GM23338 (cell line): ENCODE measurements around the gene FMN1. TPM values are rescaled to one million over a fixed set of nuclear protein-coding genes. Genes with fewer than 3 reads are reported as not detected.

Experiments
- ATAC-seq: fragments of 200-7000 bp; cut with Tn5 transposase; 3 replicates; pipeline ENCODE4 v1.9.1; 2020
- DNase-seq: peaks from one replicate; pipeline ENCODE4 v3.0.0-alpha.2; 2015; ENCODE audit warnings: low spot score
- H2AFZ ChIP-seq: fragments of 200-600 bp; sonication (generic); 2 replicates; pipeline ENCODE4 v1.8.0; 2016; ENCODE audit warnings: antibody characterized with exemption, mild to moderate bottlenecking, moderate library complexity
- H3F3A ChIP-seq: fragments of 200-600 bp; sonication (generic); replicated peaks from 2 replicates; pipeline ENCODE4 v1.8.0; 2017; ENCODE audit warnings: antibody characterized with exemption, mixed run types, low read depth
- H3K27ac ChIP-seq: fragments of 200-600 bp; sonication (generic); 2 replicates; pipeline ENCODE4 v1.6.1; 2016; ENCODE audit warnings: low read depth
- H3K27me3 ChIP-seq: fragments of 200-600 bp; sonication (generic); 2 replicates; pipeline ENCODE4 v1.8.0; 2016; ENCODE audit warnings: mild to moderate bottlenecking, mixed run types, moderate library complexity; ENCODE audit not compliant: insufficient read depth
- H3K36me3 ChIP-seq: fragments of 200-600 bp; sonication (generic); 2 replicates; pipeline ENCODE4 v1.8.0; 2016; ENCODE audit warnings: mild to moderate bottlenecking; ENCODE audit not compliant: insufficient read depth
- H3K4me1 ChIP-seq: fragments of 200-600 bp; sonication (generic); 2 replicates; pipeline ENCODE4 v1.8.0; 2016; ENCODE audit warnings: mild to moderate bottlenecking, moderate library complexity; ENCODE audit not compliant: insufficient read depth
- H3K4me2 ChIP-seq: fragments of 200-600 bp; sonication (generic); 2 replicates; pipeline ENCODE4 v1.7.1; 2017; ENCODE audit warnings: mixed run types
- H3K4me3 ChIP-seq: fragments of 200-600 bp; sonication (generic); 2 replicates; pipeline ENCODE4 v1.6.1; 2016; ENCODE audit warnings: mixed run types
- H3K79me2 ChIP-seq: fragments of 200-600 bp; sonication (generic); replicated peaks from 2 replicates; pipeline ENCODE4 v1.8.0; 2017; ENCODE audit warnings: mild to moderate bottlenecking; ENCODE audit not compliant: insufficient read depth
- H3K9me2 ChIP-seq: fragments of 200-600 bp; sonication (generic); 2 replicates; pipeline ENCODE4 v1.8.0; 2017; ENCODE audit not compliant: insufficient read depth
- H4K20me1 ChIP-seq: fragments of 200-600 bp; sonication (generic); replicated peaks from 2 replicates; pipeline ENCODE4 v1.8.0; 2017; ENCODE audit warnings: mild to moderate bottlenecking; ENCODE audit not compliant: insufficient read depth
- H3K27ac Mint-ChIP-seq: 2 replicates; pipeline ENCODE4 v1.8.0; 2020; ENCODE audit warnings: inconsistent platforms, mild to moderate bottlenecking, moderate library complexity, mixed read lengths
- H3K27me3 Mint-ChIP-seq: 3 replicates; pipeline ENCODE4 v1.8.0; 2022; ENCODE audit warnings: low read depth, mild to moderate bottlenecking, moderate library complexity, mixed read lengths, inconsistent platforms; ENCODE audit not compliant: insufficient read depth, poor library complexity
- H3K36me3 Mint-ChIP-seq: 3 replicates; pipeline ENCODE4 v1.8.0; 2021; ENCODE audit warnings: low read depth, mild to moderate bottlenecking, inconsistent platforms, moderate library complexity, mixed read lengths
- H3K4me1 Mint-ChIP-seq: 3 replicates; pipeline ENCODE4 v1.8.0; 2020; ENCODE audit warnings: mild to moderate bottlenecking, inconsistent platforms, mixed read lengths
- H3K4me3 Mint-ChIP-seq: 3 replicates; pipeline ENCODE4 v1.8.0; 2021; ENCODE audit warnings: moderate library complexity, mild to moderate bottlenecking, inconsistent platforms, mixed read lengths
- H3K9me3 Mint-ChIP-seq: 3 replicates; pipeline ENCODE4 v1.8.0; 2020; ENCODE audit warnings: moderate library complexity, mild to moderate bottlenecking, inconsistent platforms, mixed read lengths
- CREB1 ChIP-seq: fragments of 250-450 bp; sonication (Bioruptor Pico); IDR thresholded peaks from 2 replicates; pipeline ENCODE4 v1.5.0; 2020; ENCODE audit warnings: low read depth, mild to moderate bottlenecking, moderate library complexity
- EZH2 ChIP-seq: fragments of 200-600 bp; sonication (generic); IDR thresholded peaks from one replicate; pipeline ENCODE4 v1.8.0; 2017; ENCODE audit warnings: antibody characterized with exemption, mild to moderate bottlenecking, low read depth; ENCODE audit not compliant: unreplicated experiment
- EZH2phosphoT487 ChIP-seq: fragments of 200-600 bp; sonication (generic); IDR thresholded peaks from one replicate; pipeline ENCODE4 v1.8.1; 2018; ENCODE audit warnings: antibody characterized with exemption; ENCODE audit not compliant: unreplicated experiment
- NANOG ChIP-seq: IDR thresholded peaks from 2 replicates; pipeline ENCODE4 v1.6.1; 2016; ENCODE audit warnings: antibody characterized with exemption, borderline replicate concordance
- ZNF331 ChIP-seq: fragments of 250-450 bp; sonication (Bioruptor Pico); IDR thresholded peaks from 2 replicates; pipeline ENCODE4 v1.5.0; 2020; ENCODE audit warnings: low read depth, mild to moderate bottlenecking, moderate library complexity
- ZNF462 ChIP-seq: fragments of 250-450 bp; sonication (Bioruptor Pico); IDR thresholded peaks from 2 replicates; pipeline ENCODE4 v1.5.0; 2020; ENCODE audit warnings: mild to moderate bottlenecking, moderate library complexity
- polyA plus RNA-seq: library from polyadenylated mRNA; unstranded; fragments of >200 nt; fragmentation: Nextera tagmentation; extraction: Ambion mirVana; gene quantifications from 2 replicates; pipeline ENCODE4 v1.2.1, GENCODE V29; 2016
- total RNA-seq: library from RNA; depleted of rRNA; stranded (reverse); fragments of >200 nt; shearing (Covaris generic); gene quantifications from 2 replicates; pipeline ENCODE4 v1.2.3, GENCODE V29; 2014
- TF ChIP-seq, protein P1 (sequence below), 2 experiments: fragments of 200-600 bp in 1 of 2; sonication (generic) in 1 of 2; conservative IDR thresholded peaks; 2 replicates each; pipeline versions ENCODE4 v1.5.1 to v1.6.1; 2016 to 2017; ENCODE audit warnings: antibody characterized with exemption in 2 of 2, low read depth in 2 of 2, mild to moderate bottlenecking in 2 of 2, moderate library complexity in 1 of 2

Gene FMN1
- total and polyA plus RNA-seq, 2 experiments from 2014 or later, result 1.2 to 1.6 TPM

GRCh38 chr15:32803631-32804030 is 390.9 kb downstream of the FMN1 start (continued):
- TF ChIP-seq EZH2 (no peak), NANOG (no peak)

GRCh38 chr15:32802286-32802936 is 392.1 kb downstream of the FMN1 start:
- Histone ChIP-seq H3K4me2 (no peak overlapping the region), H3K4me1 (no peaks in the 10 kb centered on the region), H3K79me2 (no peaks in the 10 kb centered on the region), H3F3A (no peaks in the 10 kb centered on the region), H4K20me1 (no peaks in the 10 kb centered on the region), H2AFZ (no peak overlapping the region), H3K9me2 (no peaks in the 10 kb centered on the region), H3K27me3 (no peaks in the 10 kb centered on the region), H3K4me3 (no peak overlapping the region), H3K27ac (no peak overlapping the region), H3K36me3 (no peaks in the 10 kb centered on the region)
- Mint-ChIP-seq H3K27ac (no peak overlapping the region), H3K27me3 (no peaks in the 10 kb centered on the region), H3K9me3 (no peaks in the 10 kb centered on the region), H3K4me1 (no peaks in the 10 kb centered on the region), H3K4me3 (no peak overlapping the region), H3K36me3 (no peaks in the 10 kb centered on the region)
- TF ChIP-seq, protein P1, sequence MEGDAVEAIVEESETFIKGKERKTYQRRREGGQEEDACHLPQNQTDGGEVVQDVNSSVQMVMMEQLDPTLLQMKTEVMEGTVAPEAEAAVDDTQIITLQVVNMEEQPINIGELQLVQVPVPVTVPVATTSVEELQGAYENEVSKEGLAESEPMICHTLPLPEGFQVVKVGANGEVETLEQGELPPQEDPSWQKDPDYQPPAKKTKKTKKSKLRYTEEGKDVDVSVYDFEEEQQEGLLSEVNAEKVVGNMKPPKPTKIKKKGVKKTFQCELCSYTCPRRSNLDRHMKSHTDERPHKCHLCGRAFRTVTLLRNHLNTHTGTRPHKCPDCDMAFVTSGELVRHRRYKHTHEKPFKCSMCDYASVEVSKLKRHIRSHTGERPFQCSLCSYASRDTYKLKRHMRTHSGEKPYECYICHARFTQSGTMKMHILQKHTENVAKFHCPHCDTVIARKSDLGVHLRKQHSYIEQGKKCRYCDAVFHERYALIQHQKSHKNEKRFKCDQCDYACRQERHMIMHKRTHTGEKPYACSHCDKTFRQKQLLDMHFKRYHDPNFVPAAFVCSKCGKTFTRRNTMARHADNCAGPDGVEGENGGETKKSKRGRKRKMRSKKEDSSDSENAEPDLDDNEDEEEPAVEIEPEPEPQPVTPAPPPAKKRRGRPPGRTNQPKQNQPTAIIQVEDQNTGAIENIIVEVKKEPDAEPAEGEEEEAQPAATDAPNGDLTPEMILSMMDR (conservative IDR thresholded peaks at IDR 0.05; ENCODE audit: low read depth in 2 of 2), result no peak
- TF ChIP-seq ZNF331 (CRISPR knock-in tag) (no peak), EZH2phosphoT487 (no peak), ZNF462 (CRISPR knock-in tag) (no peak), CREB1 (CRISPR knock-in tag) (no peak)
- ATAC-seq, result no peak
- DNase-seq, result no peak
